GM23338 (cell line): ENCODE results near the gene DBT. TPM values are rescaled to one million over a fixed set of nuclear protein-coding genes. Genes with fewer than 3 reads are reported as not detected.

Experiments used
- ATAC-seq: fragments of 200-7000 bp; cut with Tn5 transposase; 3 replicates; pipeline ENCODE4 v1.9.1; 2020
- DNase-seq: peaks from one replicate; pipeline ENCODE4 v3.0.0-alpha.2; 2015; ENCODE audit warnings: low spot score
- H2AFZ ChIP-seq: fragments of 200-600 bp; sonication (generic); 2 replicates; pipeline ENCODE4 v1.8.0; 2016; ENCODE audit warnings: antibody characterized with exemption, mild to moderate bottlenecking, moderate library complexity
- H3F3A ChIP-seq: fragments of 200-600 bp; sonication (generic); replicated peaks from 2 replicates; pipeline ENCODE4 v1.8.0; 2017; ENCODE audit warnings: antibody characterized with exemption, mixed run types, low read depth
- H3K27ac ChIP-seq: fragments of 200-600 bp; sonication (generic); 2 replicates; pipeline ENCODE4 v1.6.1; 2016; ENCODE audit warnings: low read depth
- H3K27me3 ChIP-seq: fragments of 200-600 bp; sonication (generic); 2 replicates; pipeline ENCODE4 v1.8.0; 2016; ENCODE audit warnings: mild to moderate bottlenecking, mixed run types, moderate library complexity; ENCODE audit not compliant: insufficient read depth
- H3K36me3 ChIP-seq: fragments of 200-600 bp; sonication (generic); 2 replicates; pipeline ENCODE4 v1.8.0; 2016; ENCODE audit warnings: mild to moderate bottlenecking; ENCODE audit not compliant: insufficient read depth
- H3K4me1 ChIP-seq: fragments of 200-600 bp; sonication (generic); 2 replicates; pipeline ENCODE4 v1.8.0; 2016; ENCODE audit warnings: mild to moderate bottlenecking, moderate library complexity; ENCODE audit not compliant: insufficient read depth
- H3K4me2 ChIP-seq: fragments of 200-600 bp; sonication (generic); 2 replicates; pipeline ENCODE4 v1.7.1; 2017; ENCODE audit warnings: mixed run types
- H3K4me3 ChIP-seq: fragments of 200-600 bp; sonication (generic); 2 replicates; pipeline ENCODE4 v1.6.1; 2016; ENCODE audit warnings: mixed run types
- H3K79me2 ChIP-seq: fragments of 200-600 bp; sonication (generic); replicated peaks from 2 replicates; pipeline ENCODE4 v1.8.0; 2017; ENCODE audit warnings: mild to moderate bottlenecking; ENCODE audit not compliant: insufficient read depth
- H3K9me2 ChIP-seq: fragments of 200-600 bp; sonication (generic); 2 replicates; pipeline ENCODE4 v1.8.0; 2017; ENCODE audit not compliant: insufficient read depth
- H4K20me1 ChIP-seq: fragments of 200-600 bp; sonication (generic); replicated peaks from 2 replicates; pipeline ENCODE4 v1.8.0; 2017; ENCODE audit warnings: mild to moderate bottlenecking; ENCODE audit not compliant: insufficient read depth
- H3K27ac Mint-ChIP-seq: 2 replicates; pipeline ENCODE4 v1.8.0; 2020; ENCODE audit warnings: inconsistent platforms, mild to moderate bottlenecking, moderate library complexity, mixed read lengths
- H3K27me3 Mint-ChIP-seq: 3 replicates; pipeline ENCODE4 v1.8.0; 2022; ENCODE audit warnings: low read depth, mild to moderate bottlenecking, moderate library complexity, mixed read lengths, inconsistent platforms; ENCODE audit not compliant: insufficient read depth, poor library complexity
- H3K36me3 Mint-ChIP-seq: 3 replicates; pipeline ENCODE4 v1.8.0; 2021; ENCODE audit warnings: low read depth, mild to moderate bottlenecking, inconsistent platforms, moderate library complexity, mixed read lengths
- H3K4me1 Mint-ChIP-seq: 3 replicates; pipeline ENCODE4 v1.8.0; 2020; ENCODE audit warnings: mild to moderate bottlenecking, inconsistent platforms, mixed read lengths
- H3K4me3 Mint-ChIP-seq: 3 replicates; pipeline ENCODE4 v1.8.0; 2021; ENCODE audit warnings: moderate library complexity, mild to moderate bottlenecking, inconsistent platforms, mixed read lengths
- H3K9me3 Mint-ChIP-seq: 3 replicates; pipeline ENCODE4 v1.8.0; 2020; ENCODE audit warnings: moderate library complexity, mild to moderate bottlenecking, inconsistent platforms, mixed read lengths
- CREB1 ChIP-seq: fragments of 250-450 bp; sonication (Bioruptor Pico); IDR thresholded peaks from 2 replicates; pipeline ENCODE4 v1.5.0; 2020; ENCODE audit warnings: low read depth, mild to moderate bottlenecking, moderate library complexity
- CTCF ChIP-seq, 2 experiments: fragments of 200-600 bp in 1 of 2; sonication (generic) in 1 of 2; conservative IDR thresholded peaks; 2 replicates each; pipeline versions ENCODE4 v1.5.1 to v1.6.1; 2016 to 2017; ENCODE audit warnings: antibody characterized with exemption in 2 of 2, low read depth in 2 of 2, mild to moderate bottlenecking in 2 of 2, moderate library complexity in 1 of 2
- ETS1 ChIP-seq: IDR thresholded peaks from 2 replicates; pipeline ENCODE4 v1.6.1; 2016; ENCODE audit warnings: antibody characterized with exemption
- EZH2 ChIP-seq: fragments of 200-600 bp; sonication (generic); IDR thresholded peaks from one replicate; pipeline ENCODE4 v1.8.0; 2017; ENCODE audit warnings: antibody characterized with exemption, mild to moderate bottlenecking, low read depth; ENCODE audit not compliant: unreplicated experiment
- EZH2phosphoT487 ChIP-seq: fragments of 200-600 bp; sonication (generic); IDR thresholded peaks from one replicate; pipeline ENCODE4 v1.8.1; 2018; ENCODE audit warnings: antibody characterized with exemption; ENCODE audit not compliant: unreplicated experiment
- JUNB ChIP-seq: IDR thresholded peaks from one replicate; pipeline ENCODE4 v1.6.1; 2016; ENCODE audit warnings: antibody characterized with exemption; ENCODE audit not compliant: unreplicated experiment
- NANOG ChIP-seq: IDR thresholded peaks from 2 replicates; pipeline ENCODE4 v1.6.1; 2016; ENCODE audit warnings: antibody characterized with exemption, borderline replicate concordance
- POLR2AphosphoS5 ChIP-seq: IDR thresholded peaks from 2 replicates; pipeline ENCODE4 v1.6.1; 2016; ENCODE audit warnings: antibody characterized with exemption, low read depth
- STAT1 ChIP-seq: IDR thresholded peaks from one replicate; pipeline ENCODE4 v1.6.1; 2016; ENCODE audit warnings: antibody characterized with exemption; ENCODE audit not compliant: unreplicated experiment
- ZNF114 ChIP-seq: fragments of 250-450 bp; sonication (Bioruptor Pico); IDR thresholded peaks from 2 replicates; pipeline ENCODE4 v1.5.0; 2020; ENCODE audit warnings: mild to moderate bottlenecking, moderate library complexity
- ZNF331 ChIP-seq: fragments of 250-450 bp; sonication (Bioruptor Pico); IDR thresholded peaks from 2 replicates; pipeline ENCODE4 v1.5.0; 2020; ENCODE audit warnings: low read depth, mild to moderate bottlenecking, moderate library complexity
- polyA plus RNA-seq: library from polyadenylated mRNA; unstranded; fragments of >200 nt; fragmentation: Nextera tagmentation; extraction: Ambion mirVana; gene quantifications from 2 replicates; pipeline ENCODE4 v1.2.1, GENCODE V29; 2016
- total RNA-seq: library from RNA; depleted of rRNA; stranded (reverse); fragments of >200 nt; shearing (Covaris generic); gene quantifications from 2 replicates; pipeline ENCODE4 v1.2.3, GENCODE V29; 2014
- TF ChIP-seq, protein P1 (sequence below): fragments of 250-450 bp; sonication (Bioruptor Pico); IDR thresholded peaks from 2 replicates; pipeline ENCODE4 v1.5.0; 2020; ENCODE audit warnings: mild to moderate bottlenecking, moderate library complexity
- TF ChIP-seq, protein P2 (sequence below): IDR thresholded peaks from one replicate; pipeline ENCODE4 v1.6.1; 2018; ENCODE audit warnings: antibody characterized with exemption; ENCODE audit not compliant: unreplicated experiment

Gene DBT
- total and polyA plus RNA-seq, 2 experiments from 2014 or later: 8.1 to 14.7 TPM

DNA sequence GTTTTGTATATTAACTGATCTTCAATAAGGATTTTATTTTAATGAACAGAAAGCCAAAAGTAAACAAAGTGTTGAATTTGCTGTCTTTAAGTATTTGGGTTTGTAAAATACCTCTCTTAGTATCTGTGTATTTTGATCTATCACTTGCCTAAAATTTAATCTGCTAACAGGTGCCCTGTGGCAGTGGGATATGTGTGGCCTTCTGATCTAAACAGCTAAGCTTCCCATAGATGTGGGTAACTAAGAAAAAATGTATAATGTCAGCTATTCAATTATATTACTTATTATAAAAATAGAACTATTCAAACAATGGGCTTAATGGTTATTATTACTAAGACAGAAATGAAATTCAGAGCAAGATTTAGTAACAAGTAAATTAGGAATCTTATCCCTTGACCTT lies 86.8 kb downstream of the DBT start:
- H3K79me2 ChIP-seq: no peaks in the 10 kb centered on the region
- no peaks in the 10 kb centered on the region for H3K9me3 Mint-ChIP-seq
- no peak overlapping the region for H3K4me2 ChIP-seq
- ATAC-seq: no peak
- H3K4me1 Mint-ChIP-seq: no peaks in the 10 kb centered on the region; the same call in 2 of the 3 replicates
- H3K36me3 Mint-ChIP-seq: no peaks in the 10 kb centered on the region
- no peak overlapping the region for H3K27ac ChIP-seq
- no peak overlapping the region for H2AFZ ChIP-seq
- H3K4me1 ChIP-seq: no peaks in the 10 kb centered on the region
- H3K4me3 ChIP-seq: no peak overlapping the region
- no peaks in the 10 kb centered on the region for H3F3A ChIP-seq
- no peaks in the 10 kb centered on the region for H3K36me3 ChIP-seq
- TF ChIP-seq EZH2phosphoT487 (no peak), ZNF331 (CRISPR knock-in tag) (no peak), JUNB (no peak), POLR2AphosphoS5 (no peak), EZH2 (no peak), ETS1 (no peak), NANOG (no peak), STAT1 (no peak), CREB1 (CRISPR knock-in tag) (no peak), CTCF (conservative IDR thresholded peaks at IDR 0.05; ENCODE audit: low read depth in 2 of 2) (no peak), ZNF114 (CRISPR knock-in tag) (no peak)
- TF ChIP-seq, protein P1, sequence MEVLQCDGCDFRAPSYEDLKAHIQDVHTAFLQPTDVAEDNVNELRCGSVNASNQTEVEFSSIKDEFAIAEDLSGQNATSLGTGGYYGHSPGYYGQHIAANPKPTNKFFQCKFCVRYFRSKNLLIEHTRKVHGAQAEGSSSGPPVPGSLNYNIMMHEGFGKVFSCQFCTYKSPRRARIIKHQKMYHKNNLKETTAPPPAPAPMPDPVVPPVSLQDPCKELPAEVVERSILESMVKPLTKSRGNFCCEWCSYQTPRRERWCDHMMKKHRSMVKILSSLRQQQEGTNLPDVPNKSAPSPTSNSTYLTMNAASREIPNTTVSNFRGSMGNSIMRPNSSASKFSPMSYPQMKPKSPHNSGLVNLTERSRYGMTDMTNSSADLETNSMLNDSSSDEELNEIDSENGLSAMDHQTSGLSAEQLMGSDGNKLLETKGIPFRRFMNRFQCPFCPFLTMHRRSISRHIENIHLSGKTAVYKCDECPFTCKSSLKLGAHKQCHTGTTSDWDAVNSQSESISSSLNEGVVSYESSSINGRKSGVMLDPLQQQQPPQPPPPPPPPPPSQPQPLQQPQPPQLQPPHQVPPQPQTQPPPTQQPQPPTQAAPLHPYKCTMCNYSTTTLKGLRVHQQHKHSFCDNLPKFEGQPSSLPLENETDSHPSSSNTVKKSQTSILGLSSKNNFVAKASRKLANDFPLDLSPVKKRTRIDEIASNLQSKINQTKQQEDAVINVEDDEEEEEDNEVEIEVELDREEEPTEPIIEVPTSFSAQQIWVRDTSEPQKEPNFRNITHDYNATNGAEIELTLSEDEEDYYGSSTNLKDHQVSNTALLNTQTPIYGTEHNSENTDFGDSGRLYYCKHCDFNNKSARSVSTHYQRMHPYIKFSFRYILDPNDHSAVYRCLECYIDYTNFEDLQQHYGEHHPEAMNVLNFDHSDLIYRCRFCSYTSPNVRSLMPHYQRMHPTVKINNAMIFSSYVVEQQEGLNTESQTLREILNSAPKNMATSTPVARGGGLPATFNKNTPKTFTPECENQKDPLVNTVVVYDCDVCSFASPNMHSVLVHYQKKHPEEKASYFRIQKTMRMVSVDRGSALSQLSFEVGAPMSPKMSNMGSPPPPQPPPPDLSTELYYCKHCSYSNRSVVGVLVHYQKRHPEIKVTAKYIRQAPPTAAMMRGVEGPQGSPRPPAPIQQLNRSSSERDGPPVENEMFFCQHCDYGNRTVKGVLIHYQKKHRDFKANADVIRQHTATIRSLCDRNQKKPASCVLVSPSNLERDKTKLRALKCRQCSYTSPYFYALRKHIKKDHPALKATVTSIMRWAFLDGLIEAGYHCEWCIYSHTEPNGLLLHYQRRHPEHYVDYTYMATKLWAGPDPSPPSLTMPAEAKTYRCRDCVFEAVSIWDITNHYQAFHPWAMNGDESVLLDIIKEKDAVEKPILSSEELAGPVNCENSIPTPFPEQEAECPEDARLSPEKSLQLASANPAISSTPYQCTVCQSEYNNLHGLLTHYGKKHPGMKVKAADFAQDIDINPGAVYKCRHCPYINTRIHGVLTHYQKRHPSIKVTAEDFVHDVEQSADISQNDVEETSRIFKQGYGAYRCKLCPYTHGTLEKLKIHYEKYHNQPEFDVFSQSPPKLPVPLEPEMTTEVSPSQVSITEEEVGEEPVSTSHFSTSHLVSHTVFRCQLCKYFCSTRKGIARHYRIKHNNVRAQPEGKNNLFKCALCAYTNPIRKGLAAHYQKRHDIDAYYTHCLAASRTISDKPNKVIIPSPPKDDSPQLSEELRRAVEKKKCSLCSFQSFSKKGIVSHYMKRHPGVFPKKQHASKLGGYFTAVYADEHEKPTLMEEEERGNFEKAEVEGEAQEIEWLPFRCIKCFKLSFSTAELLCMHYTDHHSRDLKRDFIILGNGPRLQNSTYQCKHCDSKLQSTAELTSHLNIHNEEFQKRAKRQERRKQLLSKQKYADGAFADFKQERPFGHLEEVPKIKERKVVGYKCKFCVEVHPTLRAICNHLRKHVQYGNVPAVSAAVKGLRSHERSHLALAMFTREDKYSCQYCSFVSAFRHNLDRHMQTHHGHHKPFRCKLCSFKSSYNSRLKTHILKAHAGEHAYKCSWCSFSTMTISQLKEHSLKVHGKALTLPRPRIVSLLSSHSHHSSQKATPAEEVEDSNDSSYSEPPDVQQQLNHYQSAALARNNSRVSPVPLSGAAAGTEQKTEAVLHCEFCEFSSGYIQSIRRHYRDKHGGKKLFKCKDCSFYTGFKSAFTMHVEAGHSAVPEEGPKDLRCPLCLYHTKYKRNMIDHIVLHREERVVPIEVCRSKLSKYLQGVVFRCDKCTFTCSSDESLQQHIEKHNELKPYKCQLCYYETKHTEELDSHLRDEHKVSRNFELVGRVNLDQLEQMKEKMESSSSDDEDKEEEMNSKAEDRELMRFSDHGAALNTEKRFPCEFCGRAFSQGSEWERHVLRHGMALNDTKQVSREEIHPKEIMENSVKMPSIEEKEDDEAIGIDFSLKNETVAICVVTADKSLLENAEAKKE (CRISPR knock-in tag): no peak
- TF ChIP-seq, protein P2, sequence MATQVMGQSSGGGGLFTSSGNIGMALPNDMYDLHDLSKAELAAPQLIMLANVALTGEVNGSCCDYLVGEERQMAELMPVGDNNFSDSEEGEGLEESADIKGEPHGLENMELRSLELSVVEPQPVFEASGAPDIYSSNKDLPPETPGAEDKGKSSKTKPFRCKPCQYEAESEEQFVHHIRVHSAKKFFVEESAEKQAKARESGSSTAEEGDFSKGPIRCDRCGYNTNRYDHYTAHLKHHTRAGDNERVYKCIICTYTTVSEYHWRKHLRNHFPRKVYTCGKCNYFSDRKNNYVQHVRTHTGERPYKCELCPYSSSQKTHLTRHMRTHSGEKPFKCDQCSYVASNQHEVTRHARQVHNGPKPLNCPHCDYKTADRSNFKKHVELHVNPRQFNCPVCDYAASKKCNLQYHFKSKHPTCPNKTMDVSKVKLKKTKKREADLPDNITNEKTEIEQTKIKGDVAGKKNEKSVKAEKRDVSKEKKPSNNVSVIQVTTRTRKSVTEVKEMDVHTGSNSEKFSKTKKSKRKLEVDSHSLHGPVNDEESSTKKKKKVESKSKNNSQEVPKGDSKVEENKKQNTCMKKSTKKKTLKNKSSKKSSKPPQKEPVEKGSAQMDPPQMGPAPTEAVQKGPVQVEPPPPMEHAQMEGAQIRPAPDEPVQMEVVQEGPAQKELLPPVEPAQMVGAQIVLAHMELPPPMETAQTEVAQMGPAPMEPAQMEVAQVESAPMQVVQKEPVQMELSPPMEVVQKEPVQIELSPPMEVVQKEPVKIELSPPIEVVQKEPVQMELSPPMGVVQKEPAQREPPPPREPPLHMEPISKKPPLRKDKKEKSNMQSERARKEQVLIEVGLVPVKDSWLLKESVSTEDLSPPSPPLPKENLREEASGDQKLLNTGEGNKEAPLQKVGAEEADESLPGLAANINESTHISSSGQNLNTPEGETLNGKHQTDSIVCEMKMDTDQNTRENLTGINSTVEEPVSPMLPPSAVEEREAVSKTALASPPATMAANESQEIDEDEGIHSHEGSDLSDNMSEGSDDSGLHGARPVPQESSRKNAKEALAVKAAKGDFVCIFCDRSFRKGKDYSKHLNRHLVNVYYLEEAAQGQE: no peak
- H3K9me2 ChIP-seq: 0 out of 2 replicates have a peak, but pooled peaks cover 3% of the 10 kb centered on the region
- no peak overlapping the region for H3K4me3 Mint-ChIP-seq
- no peak overlapping the region for H3K27ac Mint-ChIP-seq
- no peaks in the 10 kb centered on the region for H3K27me3 Mint-ChIP-seq
- H4K20me1 ChIP-seq: no peaks in the 10 kb centered on the region
- DNase-seq: no peak
- H3K27me3 ChIP-seq: no peaks in the 10 kb centered on the region
